ENCODE data around the gene FCRLB.
A peak's percentile ranks its signal among the peaks of the same experiment; 100 is the strongest.
"Not testable (repeated sequence)": the region's sequence is repeated elsewhere in the genome, so short reads cannot be mapped to it uniquely, and the experiment has no call there.

FCRLB gene

GRCh38 chr1:161743231-161743630 lies 21.9 kb downstream of the FCRLB start:
- DNase-seq, result no peak

GRCh38 chr1:161747801-161748200 lies 26.5 kb downstream of the FCRLB start:
- no peak for DNase-seq

- DNase-seq, result peak; percentile 91 to 93
Observed at GRCh38 chr1:161749509-161750407, 28.4 kb downstream of the FCRLB start, which contains the start of gene DUSP12. TSS of gene DUSP12 (plus strand) at chr1:161749786. CDS start at chr1:161749802, 16 bp downstream.

DNA sequence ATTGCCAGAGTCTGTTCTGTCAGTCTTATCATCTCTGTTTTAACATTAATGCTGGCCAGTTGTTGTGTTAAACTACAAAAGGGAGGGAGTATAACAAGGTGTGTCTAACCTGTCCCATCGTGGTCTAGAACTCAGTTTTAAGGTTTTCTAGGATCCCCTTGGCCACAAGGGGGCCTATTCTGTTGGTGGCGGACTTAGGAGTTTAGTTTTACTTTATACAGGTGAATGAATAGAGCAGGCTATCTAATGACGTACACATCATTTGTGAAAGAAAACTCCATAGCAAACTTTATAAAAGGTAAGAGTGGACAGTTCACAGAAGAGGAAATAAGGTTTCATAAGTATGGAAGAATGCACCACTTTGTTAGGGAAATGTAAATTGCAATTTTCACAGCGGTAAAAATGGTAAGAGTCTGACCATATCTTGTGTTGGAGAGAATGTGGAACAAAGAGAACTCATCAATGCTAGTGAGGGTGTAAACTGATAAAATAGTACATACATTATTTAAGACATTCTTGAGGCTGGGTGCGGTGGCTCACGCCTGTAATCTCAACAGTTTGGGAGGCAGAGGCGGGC lies 42.3 kb downstream of the FCRLB start:
- DNase-seq, result peak; percentile 58 to 74

- peak; percentile 86 to 90 for DNase-seq
Observed at GRCh38 chr1:161766102-161766981, 45.0 kb downstream of the FCRLB start, which contains the start of gene ATF6. TSS of gene ATF6 (plus strand) at chr1:161766320. CDS start at chr1:161766361, 41 bp downstream.

GRCh38 chr1:161768461-161768860 lies 47.1 kb downstream of the FCRLB start:
- DNase-seq, result no peak

DNA sequence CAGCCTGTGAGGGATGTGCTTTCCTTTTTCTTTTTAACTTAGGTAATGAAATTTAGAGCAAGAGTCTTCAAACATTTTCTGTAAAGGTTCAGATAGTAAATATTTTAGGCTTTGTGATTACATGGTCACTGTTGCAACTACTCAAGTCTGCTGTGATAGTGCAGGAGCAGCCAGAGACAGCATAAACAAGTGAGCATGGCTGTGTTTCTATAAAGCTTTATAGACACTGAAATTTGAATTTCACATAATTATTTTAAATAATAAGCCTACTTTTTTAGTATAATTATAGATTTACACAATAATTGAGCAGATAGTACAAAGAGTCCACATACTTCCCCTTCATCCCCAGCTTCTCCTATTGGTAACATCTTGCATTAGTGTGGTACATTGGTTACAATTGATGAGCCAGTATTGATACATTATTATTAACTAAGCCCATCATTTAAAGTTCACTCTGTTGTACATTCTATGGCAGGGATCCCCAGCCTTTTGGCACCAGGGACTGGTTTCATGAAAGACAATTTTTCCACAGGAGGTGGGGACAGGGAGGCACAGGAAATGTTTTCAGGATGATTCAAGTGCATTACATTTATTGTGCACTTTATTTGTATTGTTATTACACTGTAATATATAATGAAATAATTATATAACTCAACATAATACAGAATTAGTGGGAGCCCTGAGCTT lies 47.8 kb downstream of the FCRLB start:
- no peak for DNase-seq

- DNase-seq, result not testable (repeated sequence)
Observed at GRCh38 chr1:161769673-161770045, 48.3 kb downstream of the FCRLB start.

DNA sequence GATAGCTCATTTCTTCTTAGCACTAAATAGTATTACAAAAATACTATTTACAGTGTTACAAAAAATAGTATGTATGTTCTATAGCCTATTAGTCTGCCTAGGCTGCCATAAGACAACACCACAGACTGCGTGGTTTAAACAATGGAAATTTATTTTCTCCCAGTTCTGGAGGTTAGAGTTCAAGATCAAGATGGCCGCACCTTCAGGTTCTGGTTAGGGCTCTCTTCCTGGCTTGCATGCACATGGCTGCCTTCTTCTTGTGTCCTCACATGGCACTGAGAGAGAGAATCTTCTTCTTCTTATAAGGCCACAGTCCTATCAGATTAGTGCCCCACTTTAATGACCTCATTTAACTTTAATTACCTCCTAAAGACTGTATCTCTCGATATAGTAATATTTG lies 48.9 kb downstream of the FCRLB start:
- DNase-seq, result no peak

GRCh38 chr1:161771161-161771560 lies 49.8 kb downstream of the FCRLB start:
- no peak for DNase-seq

DNA sequence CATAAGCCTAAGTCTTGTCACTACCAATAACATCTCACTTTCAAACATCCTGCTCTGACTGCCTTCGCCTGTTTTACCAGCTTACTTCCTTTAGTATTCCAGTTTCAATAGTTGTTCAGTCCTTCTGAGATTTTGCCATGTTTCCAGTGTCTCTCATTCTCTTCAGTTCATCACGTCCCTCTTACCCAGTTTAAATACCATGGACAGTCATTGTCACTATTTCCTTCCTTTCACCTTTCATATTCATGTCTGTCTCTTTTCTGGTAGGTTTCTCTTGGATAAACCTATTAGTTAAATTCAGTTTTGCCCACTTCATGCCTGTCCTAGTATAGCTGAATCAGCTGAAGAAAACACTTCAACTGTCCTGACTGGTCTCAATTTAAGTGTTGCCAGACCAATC lies 50.6 kb downstream of the FCRLB start:
- DNase-seq, result no peak

- no peak for DNase-seq
Observed at GRCh38 chr1:161772397-161772796, 51.1 kb downstream of the FCRLB start.

DNA sequence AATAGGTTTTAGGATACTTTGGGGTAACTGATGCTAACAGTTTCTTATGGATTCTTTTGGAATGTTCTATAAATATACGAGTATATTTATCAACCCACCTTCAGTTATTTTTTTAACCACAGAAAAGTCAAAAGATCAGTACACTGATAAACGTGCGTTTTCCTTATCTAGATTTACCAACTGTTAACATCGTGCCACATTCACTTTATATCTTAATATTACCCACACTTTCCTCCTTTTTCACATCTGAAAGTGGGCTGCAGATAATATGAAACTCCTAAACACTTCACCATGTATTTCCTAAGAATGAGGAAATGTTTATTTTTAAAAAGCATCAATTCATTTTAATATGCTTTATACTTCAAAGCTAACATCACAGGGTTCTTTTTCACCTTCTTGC lies 52.4 kb downstream of the FCRLB start:
- no peak for DNase-seq

DNA sequence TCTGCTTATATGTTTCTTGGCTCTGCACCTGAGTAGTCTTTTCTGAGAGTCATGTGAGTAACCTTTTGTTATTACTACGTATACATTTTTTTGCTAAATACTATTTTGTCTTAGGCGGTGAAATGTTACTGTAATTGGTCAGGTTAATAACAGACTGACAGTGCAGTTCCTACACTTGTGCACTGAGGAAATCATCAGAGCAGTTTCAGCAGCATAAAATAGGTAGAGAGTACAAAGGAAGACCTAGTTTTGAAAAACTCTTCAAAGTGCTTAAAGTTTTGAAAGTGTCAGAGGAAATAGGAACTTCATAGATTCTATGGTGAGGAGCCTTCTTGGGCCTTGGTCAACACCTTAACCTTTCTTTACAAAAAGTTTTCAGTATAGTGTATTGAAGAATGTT lies 55.9 kb downstream of the FCRLB start:
- DNase-seq, result no peak

Measured in CD4-positive, alpha-beta T cell treated with Interleukin-4 for 1 hour (primary cell).